CD4-positive, alpha-beta T cell treated with Interleukin-17A for 1 hour (primary cell): ENCODE measurements around the gene CARMIL1.
"Not testable (repeated sequence)": the region's sequence is repeated elsewhere in the genome, so short reads cannot be mapped to it uniquely, and the experiment has no call there.

Source experiments
- DNase-seq: peaks from one replicate; pipeline ENCODE4 v3.0.0-alpha.2; 2020

Gene CARMIL1

DNA sequence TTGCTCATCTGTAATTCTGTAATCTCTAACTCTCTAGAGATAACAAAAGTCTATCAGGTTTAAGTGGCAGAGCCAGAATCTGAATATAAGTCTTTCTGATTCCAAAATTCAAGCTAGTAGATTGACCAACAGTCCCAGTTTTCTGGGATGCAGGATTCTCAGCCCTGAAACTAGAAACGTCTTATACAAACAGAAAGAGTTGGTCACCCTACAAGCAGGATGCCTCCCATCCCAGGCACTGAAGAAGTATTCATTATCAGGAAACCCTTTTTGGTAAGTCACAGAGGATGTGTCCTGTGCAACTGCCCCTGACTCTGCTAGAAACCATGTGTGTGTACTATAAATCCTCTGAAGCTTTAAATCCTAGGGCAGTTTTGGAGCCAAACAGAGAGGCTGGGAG lies 135.0 kb downstream of the CARMIL1 start:
- no peak for DNase-seq

DNA sequence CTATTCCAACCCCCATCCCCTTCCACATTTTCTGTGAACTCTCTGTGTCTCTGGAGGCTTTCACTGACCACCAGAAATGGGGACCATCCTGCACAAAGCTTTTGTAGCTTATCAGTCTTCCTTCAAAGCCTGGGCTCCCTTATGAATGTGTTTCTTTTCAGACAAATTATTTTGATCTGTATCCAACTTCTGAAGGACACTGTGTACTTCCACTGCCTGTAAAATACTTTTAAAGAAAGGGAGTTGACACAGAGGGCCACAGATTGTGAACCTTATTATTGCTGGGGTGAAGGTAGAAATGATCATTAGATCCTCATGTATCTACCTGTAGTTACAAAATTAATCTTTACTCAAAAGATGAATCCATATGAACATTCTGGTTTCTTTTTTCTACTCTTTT lies 135.6 kb downstream of the CARMIL1 start:
- no peak for DNase-seq

DNA sequence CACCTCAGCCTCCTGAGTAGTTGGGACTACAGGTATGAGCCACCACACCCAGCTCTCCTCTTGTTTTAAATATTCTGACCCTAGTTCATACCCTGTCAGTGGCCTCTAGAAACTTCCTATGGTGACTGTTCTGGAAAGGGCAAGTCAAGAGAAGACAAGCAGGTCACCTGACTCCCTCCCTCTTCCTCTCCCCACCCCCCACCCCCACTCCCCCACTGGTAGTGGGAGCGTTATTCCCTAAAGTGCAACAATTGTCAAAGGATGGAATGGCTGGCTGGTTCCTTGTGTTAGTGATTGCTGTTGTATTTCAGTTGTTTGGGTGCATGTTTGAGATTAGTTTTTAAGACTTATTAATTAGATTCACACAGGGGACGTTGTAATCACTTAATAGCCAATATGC lies 136.1 kb downstream of the CARMIL1 start:
- DNase-seq, result no peak

- no peak for DNase-seq
Measured at GRCh38 chr6:25415701-25416100, 136.5 kb downstream of the CARMIL1 start.

DNA sequence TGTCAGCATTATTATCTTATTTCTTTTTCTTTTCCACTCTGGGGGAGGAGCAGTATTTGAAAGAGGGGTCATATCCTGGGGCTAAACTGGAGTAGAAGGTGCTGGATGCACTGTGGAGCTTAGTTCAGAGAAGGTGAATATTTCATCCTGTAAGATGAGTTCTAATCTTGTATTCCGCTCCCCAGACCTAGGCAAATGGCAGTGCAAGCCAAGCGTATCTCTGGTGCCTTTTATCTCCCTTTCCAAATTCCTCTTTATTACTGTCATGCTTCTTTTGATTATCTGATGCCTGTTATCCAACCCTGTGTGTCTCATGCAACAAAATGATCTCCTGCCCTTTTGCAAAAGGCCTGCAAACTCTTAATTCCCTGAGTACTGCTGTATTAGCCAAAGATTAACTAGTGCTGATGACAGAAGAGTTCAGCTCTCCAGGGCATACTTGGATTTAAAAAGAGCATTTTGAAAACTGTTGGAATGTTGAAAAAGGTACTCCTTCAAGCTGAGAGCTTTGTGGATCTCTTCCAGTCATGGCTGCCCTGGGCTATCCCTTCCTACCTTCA lies 138.0 kb downstream of the CARMIL1 start:
- no peak for DNase-seq

DNA sequence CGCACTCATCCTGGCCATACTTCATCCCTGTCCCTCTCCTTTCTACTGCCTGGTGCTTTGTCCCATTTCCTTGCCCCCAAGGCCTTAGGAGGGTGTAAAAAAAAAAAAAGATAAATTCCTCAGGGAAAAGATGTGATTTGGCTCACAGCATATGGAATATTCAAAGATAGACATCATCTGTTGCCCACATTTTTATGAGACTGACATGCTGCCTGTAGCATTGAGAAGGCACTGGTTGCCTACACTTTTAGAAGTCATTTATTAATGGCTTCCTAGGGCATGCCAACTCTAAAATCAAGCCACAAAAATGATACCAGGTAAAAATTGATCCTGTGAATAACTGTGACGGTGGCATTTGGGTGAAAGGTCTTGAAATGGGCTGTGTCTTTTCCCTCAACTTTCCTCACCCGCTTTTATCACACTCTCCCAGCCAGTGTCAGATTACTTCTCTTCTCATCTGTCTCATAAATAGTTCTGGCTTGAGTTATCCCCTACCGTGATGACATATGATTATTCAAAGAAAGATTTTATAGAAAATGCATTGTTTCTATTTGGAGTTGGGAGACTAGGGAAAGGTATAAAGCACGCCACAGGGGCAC lies 139.4 kb downstream of the CARMIL1 start:
- no peak for DNase-seq

DNA sequence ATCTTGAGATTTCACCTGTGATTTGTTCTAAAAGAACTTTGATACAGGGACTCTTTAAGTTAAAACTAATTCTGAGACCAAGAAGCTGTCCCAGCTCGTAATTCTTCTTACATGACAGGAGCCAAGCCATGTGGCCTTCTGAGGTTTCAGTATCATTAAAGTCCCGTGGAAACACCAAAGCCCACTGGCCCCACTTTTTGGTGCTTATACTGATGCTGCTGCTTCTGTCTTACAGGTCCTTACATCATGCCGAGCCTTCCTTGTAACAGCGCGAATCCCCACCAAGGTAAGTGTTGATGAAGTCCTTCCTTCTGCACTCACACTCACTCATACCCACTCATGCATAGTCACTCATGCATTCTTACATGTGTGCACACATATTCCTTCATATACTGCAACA lies 140.7 kb downstream of the CARMIL1 start:
- DNase-seq, result no peak

- no peak for DNase-seq
Measured at GRCh38 chr6:25423358-25423757, 144.2 kb downstream of the CARMIL1 start.

DNA sequence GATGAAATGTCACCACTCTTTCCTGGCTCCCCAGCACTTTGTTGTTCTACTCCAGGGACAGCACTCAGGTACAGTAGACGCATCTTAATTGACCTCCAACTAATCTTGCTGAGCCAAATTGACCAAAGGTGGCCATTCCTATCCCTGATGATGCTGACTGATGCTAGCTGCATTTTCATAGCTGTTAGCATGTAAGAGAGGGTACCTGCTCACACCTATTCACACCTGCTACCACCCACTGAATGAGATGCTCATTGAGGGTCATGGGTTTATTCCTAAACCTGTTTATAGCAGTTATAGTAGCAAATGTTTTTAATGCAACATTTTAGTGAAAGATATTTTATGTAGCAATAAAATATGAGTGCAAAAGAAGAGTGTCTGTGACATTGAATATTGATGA lies 145.1 kb downstream of the CARMIL1 start:
- DNase-seq, result no peak

DNA sequence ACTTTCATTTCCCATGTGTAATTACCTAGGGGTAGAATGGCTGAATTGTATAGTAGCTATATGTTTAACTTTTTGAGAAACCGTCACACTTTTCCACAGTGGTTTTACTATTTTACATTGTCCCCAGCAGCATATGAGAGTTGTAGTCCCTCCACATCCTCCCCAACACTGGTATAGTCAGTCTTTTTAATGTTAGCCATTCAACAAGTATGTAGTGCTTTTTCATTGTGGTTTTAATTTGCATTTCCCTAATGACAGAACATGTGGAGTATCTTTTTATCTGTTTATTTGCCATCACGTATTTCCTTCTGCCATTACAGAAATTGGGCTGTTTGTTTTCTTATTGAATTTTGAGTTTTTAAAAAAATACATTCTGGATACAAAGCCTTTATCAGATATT lies 148.4 kb downstream of the CARMIL1 start:
- no peak for DNase-seq

GRCh38 chr6:25428758-25429317 lies 149.7 kb downstream of the CARMIL1 start:
- DNase-seq, result no peak

GRCh38 chr6:25431306-25431974 lies 152.3 kb downstream of the CARMIL1 start:
- no peak for DNase-seq

DNA sequence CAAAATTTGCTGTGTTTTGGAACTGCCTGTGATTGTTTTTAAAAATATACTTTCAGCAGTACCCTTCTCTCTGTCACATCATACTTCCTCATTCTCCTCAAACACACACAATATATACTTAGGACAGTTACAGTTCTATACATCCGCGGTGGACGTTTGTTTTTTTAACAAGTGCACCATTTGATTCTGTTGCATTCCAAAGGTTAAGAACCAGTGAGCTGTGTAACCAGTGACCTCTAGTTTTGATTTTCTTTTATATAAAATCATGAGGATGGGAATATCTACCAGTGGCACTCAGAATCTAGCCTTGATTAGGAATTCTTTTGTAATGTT lies 152.8 kb downstream of the CARMIL1 start:
- DNase-seq, result no peak

GRCh38 chr6:25434921-25435320 lies 155.7 kb downstream of the CARMIL1 start:
- DNase-seq, result no peak

GRCh38 chr6:25435416-25435985 lies 156.3 kb downstream of the CARMIL1 start:
- no peak for DNase-seq

- DNase-seq, result no peak
Measured at GRCh38 chr6:25436760-25437159, 157.6 kb downstream of the CARMIL1 start.

DNA sequence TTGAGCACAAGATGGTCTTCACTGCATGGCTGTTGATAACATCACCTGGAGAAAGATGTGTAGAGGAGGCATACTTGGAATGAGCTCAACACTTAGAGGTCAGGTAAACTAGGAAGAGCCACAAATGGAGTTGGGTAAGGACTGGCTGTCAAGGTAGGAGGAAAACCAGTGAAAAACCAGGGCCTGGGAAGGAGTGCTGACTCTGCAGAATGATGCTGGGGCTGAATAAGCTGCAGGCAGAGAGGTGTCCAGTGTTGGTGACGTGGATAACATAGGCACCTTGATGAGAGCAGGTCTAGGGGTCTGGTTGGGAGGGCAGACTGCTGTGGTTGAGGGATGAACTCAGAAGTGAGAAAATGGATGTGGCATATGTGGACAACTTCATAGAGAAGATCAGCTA lies 160.2 kb downstream of the CARMIL1 start:
- no peak for DNase-seq

- no peak for DNase-seq
Measured at GRCh38 chr6:25441663-25442270, 162.6 kb downstream of the CARMIL1 start.

DNA sequence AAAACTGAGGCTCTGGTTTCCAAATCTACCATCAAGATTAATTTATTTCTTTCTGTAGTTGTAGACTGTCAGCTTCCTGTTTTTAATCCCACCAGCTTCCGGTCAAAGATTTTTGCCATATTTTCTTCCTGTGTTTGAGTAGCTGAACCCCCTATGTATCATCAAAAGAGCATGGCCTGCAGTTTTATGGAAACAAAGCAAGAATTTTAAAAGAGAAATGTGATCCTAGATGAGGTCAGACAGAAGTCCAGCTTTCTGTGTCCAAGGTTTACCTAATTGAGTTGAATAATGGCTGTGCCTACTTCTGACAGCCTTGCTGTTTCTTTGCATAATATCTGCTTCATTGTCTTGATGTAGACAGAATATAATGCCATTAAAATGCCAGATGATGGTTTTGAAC lies 163.7 kb downstream of the CARMIL1 start:
- DNase-seq, result no peak

GRCh38 chr6:25444521-25444920 lies 165.3 kb downstream of the CARMIL1 start:
- DNase-seq, result not testable (repeated sequence)

- DNase-seq, result peak; percentile 3
Measured at GRCh38 chr6:25446830-25447569, 167.8 kb downstream of the CARMIL1 start.

GRCh38 chr6:25447570-25447929 lies 168.4 kb downstream of the CARMIL1 start:
- no peak for DNase-seq

DNA sequence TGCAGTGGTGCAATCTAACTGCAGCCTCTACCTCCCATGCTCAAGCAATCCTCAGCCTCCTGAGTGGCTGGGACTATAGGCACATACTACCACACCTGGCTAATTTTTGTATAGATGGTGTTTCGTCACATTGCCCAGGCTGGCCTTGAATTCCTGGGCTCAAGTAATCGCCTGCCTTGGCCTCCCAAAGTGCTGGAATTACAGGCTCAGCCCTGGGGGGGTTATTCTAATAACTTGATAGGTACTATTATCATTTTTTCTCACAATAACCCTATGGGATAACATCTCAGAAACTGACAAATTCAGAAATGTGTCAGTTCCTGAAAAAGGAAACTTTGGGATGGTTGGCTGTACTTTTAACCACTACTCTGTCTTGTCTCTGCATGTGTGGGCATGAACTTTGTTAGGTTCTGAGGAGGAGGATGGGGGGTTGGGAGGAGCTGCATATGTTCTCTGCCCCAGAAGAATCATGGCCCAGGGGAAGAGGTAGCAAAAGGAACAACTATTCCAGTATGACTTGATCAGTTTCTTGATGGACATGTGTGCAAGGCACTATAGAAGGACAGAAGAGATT lies 169.9 kb downstream of the CARMIL1 start:
- DNase-seq, result no peak
